HS-5 (cell line): ENCODE results near the gene MAPKAP1.

Experiments used
- DNase-seq: peaks from one replicate; pipeline ENCODE4 v3.0.0-alpha.2; 2012; ENCODE audit warnings: low read depth

Gene MAPKAP1

DNA sequence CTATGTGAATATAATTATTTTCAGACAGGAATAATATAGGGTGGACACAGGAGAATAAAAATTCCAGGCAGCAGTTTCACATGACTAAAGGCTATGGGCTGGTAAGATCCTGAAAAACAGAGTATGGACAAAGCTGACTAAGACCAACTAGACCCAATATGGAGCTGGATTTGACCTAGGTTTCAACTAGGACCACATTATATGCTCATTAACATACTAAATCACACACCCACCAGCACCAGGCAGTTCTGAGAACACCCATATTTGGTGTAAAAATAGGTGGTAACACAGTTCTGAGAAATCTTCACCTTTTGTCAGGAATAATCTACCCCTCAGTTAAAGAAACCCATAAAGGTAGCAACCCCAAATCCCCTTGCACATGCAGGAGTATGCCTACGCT, 64.7 kb downstream of the MAPKAP1 start:
- no peak for DNase-seq

DNA sequence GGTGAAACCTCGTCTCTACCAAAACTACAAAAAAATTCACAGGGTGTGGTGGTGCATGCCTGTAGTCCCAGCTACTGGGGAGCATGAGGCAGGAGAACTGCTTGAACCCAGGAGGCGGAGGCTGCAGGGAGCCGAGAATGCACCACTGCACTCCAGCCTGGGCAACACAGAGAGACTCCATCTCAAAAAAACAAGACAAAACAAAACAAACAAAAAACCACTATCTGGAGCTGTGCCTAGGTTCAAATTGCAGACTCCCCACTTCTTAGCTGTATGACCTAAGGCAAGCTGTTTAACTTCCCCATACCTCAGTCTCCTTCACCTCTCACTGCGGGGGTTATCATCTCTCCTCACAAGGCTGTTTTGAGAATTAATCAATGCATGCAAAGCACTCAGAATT, 68.0 kb downstream of the MAPKAP1 start:
- DNase-seq = no peak

DNA sequence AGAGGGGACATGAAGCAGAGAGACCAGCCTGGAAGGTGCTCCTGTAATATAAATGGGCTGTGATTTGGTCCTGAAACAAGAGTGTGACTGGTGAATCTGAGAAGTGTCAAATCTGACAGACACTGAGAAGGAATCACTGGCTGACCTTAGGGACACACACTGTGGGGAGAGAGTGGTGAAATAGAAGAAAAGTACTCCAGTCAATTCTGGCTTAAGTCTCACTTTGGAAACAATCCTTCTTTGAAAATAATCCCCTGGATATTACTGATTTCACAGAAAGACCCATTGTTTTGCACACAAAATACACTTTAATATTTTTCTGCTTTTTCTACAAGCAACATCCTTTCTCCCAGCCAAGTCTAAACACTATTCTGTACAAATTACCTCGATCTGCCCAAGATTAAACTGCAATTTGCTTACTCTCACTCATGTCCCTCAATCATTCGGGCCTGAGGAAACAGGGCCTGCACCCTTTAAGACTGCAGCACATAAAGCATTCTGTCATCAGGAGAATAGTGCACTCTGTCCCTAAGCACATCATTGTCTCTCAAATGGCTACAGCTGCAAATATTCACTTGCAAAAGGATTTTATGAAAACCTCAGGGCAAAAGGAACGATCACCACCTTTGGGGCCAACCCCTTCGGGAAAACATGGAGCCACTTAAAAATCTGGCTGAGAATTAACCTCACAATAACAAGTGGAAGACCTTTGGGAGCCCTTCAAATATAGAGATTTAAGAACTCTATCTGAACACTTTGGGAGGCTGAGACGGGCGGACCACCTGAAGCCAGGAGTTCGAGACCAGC, 68.6 kb downstream of the MAPKAP1 start:
- DNase-seq = no peak

DNA sequence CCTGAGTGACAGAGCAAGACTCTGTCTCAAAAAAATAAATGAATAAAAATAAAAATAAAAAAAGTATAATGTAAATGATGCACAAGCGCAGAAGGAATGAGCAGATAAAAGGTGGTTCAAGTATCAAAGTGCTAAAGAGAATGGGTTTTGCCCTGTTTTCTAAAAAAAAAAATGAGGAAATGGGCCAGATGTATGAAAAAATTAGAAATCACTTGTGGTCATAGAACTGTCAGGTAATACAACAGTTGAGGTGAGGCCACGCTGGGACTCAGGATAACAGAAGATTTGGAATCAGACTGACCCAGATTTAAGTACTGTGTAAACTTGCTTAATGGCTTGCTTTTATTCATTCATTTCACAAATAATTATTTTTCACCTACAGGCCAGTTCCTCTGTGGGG, 69.8 kb downstream of the MAPKAP1 start:
- no peak for DNase-seq

DNA sequence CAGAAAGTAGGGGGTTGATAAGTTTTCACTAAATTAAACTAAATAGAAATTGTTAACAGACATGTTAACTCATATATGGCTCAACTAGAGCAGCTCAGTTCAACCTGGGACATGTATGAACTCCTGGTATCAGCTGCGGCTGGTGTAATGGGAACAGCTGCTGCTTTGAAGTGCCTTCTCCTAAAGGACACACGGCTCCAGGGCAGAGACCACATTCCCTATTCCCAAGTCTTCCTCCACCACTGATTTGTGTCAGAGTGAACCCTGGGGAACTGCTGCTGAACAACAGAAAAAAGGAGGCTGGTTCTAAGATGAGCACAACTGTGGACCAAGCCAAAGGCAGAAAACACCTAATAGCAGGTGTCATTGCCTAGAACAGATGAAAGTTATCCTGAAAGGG, 71.1 kb downstream of the MAPKAP1 start:
- no peak for DNase-seq

DNA sequence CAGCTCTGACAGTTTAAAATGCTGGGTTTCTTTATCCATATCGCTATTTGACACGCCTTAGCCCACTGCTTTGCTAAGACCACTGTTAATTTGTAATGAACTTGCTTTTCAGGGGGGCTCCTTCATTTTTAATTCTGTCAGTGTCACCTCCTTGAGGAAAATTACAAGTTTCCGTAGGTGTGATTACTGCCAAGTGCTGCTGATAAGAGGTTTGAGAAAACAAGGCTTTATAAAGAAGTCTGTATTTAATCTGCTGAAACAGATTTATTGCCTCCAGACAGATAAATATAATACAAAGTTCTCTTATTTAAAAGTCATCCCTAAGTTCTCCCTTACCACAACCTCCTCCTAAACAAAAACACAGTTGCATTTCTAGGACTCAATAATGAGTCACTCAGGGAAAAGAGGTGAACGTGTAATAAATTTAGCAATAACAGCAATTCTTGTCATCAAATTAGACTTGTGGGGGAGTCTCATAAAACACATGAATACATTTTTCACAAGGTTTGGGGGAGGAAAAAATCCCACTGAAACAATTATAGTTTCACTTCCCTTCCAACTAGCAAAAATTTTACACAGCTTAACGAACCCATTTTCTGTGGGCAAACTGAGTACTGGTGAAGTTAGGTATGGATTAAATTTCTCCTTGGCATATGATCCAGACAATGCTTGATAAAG, 72.8 kb downstream of the MAPKAP1 start:
- DNase-seq = no peak

GRCh38 chr9:125633116-125633745, 73.8 kb downstream of the MAPKAP1 start:
- DNase-seq = no peak

GRCh38 chr9:125632321-125633115, 74.5 kb downstream of the MAPKAP1 start:
- DNase-seq = peak; percentile 77

GRCh38 chr9:125631391-125632085, 75.5 kb downstream of the MAPKAP1 start:
- no peak for DNase-seq

DNA sequence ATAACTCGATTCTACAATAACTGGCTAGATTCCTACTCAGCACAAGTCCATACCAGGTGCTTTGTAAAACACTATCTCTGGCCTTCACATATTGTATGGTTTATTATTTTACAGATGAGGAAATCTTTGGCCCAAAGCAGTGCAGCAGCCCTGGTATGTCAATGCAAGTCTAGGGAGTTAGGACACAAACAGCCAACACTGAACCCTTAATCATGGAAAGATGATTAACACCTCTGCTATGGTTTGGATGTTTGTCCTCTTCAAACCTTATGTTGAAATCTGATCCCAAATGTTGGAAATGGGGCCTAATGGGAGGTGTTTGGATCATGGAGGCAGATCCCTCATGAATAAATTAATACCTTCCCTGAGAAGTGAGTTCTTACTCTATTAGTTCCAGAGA, 76.6 kb downstream of the MAPKAP1 start:
- DNase-seq = no peak

DNA sequence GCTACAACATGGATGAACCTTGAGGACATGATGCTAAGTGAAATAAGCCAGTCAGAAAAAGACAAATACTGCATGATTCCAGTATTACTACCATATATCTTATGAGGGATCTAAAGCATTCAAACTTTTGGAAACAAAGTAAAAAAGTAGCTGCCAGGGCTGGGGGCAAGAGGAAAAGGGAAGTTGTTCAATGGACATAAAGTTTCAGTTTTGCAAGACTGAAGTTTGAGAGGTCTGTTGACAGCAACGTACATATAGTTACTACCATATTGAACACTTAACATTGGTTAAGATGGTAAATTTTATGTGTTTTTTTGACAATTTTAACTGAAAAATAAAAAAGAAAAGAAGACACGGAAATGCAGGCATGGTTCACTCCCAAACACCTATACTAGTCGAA, 77.6 kb downstream of the MAPKAP1 start:
- DNase-seq = no peak

DNA sequence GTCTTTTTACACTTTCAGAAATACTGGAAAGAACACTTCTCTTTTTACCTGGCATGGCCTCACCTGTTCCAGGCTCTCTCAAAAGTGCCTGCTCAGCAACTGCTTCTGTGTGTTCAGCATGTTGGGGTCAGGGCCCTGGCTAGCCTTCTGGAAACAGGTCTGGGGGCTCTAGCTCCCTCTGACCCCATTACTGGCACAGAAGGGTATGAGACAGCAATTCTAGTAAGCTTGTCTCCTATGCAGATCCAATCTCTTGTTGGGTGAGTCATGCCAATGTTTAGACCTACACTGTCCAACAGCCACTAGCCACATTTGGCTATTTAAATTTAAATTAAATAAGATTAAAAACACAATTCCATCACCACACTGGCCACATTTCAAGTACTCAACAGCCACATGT, 80.8 kb downstream of the MAPKAP1 start:
- no peak for DNase-seq

DNA sequence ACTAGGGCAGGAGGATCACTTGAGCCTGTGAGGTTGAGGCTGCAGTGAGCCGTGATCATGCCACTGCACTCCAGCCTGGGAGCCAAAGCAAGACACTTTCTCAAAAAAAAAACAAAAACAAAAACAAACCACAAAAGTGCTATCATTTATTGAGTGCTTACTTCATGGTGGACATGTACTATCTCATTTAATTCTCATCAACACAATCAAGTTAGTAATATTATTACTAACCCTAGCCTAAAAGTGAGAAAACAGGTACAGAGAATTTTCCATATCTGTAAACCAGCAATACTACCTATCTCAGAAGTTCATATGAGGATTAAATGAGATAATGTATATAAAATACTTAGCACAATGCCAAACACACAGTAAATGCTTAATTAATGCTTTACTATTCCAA, 85.8 kb downstream of the MAPKAP1 start:
- no peak for DNase-seq

DNA sequence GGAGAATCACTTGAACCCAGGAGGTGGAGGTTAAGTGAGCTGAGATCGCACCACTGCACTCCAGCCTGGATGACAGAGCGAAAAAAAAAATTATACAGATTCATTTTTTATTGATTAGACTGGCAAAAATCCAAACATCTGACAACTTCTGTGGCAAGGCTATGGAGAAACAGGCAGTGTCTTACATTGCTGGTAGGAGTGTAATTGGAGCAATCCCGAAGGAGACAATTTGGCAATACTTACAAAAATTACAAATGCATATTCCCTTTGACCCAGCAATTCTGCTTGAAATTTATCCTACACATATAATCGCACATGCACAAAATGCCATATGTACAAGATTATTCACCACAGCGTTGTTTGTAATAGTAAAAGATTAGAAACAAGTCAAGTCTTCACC, 86.8 kb downstream of the MAPKAP1 start:
- no peak for DNase-seq

GRCh38 chr9:125617087-125617486, 89.9 kb downstream of the MAPKAP1 start:
- DNase-seq = no peak

DNA sequence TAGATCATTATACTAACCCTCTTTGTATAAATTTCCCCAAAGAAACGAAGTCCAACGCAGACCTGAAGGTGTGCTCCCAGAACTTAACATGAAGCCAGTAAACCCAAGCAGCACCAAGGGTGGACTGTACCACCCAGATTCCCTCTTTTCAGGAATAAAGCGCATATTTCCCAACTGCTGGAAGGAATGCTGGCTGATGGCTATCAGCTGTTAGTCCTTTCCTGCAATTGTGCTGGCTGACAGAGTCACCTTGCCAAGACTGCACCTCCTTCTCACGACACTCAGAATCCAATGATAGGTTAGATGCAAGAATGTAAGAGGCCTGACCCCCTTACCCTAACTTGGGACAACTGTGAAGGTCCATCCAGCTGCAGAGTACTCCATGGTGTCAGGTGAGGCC, 93.9 kb downstream of the MAPKAP1 start:
- no peak for DNase-seq

GRCh38 chr9:125612616-125613015, 94.4 kb downstream of the MAPKAP1 start:
- no peak for DNase-seq

GRCh38 chr9:125611121-125611765, 95.8 kb downstream of the MAPKAP1 start:
- DNase-seq = no peak

DNA sequence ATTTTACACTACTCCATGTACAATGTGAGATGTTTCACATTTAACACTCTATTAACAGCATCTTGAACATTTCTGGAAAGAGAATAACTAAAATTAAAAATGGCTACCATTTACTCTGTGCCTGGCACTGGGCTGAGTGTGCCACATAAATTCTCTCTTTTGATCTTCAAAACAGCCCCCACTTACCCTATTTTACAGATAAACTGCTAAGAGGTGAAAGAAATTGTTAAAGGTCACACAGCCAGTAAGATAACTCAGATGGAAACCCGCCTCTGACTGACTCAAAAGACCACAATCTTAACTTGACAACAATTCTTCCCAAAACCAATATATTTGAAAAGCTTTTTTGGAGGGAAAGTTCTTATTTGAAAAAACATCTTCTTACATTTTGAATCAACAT, 97.3 kb downstream of the MAPKAP1 start:
- no peak for DNase-seq

GRCh38 chr9:125608489-125609224, 98.4 kb downstream of the MAPKAP1 start:
- DNase-seq = no peak

DNA sequence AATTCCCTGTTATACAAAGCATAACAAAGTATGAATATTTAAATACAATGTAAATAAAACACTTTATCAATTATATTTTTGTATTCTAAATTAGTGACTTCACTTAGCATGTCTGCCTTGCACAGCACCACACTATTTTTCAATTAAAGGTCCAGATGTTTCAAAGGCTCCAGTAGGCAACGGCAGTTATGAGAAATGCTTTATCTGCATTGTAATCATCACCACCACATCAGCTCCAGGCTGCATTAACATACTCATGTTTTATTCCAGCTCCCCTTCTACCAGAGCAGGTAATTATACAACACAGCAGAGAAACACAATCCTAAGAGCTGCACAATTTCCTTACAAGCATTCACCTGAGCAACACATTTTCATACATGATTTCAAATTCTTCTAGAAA, 102.8 kb downstream of the MAPKAP1 start:
- DNase-seq = no peak
